ENCODE results near the gene ZNF44.

The ZNF44 gene

GRCh38 chr19:12261554-12261953 is 33.1 kb downstream of the ZNF44 start:
- DNase-seq (ENCODE audit: low spot score) = no peak

DNA sequence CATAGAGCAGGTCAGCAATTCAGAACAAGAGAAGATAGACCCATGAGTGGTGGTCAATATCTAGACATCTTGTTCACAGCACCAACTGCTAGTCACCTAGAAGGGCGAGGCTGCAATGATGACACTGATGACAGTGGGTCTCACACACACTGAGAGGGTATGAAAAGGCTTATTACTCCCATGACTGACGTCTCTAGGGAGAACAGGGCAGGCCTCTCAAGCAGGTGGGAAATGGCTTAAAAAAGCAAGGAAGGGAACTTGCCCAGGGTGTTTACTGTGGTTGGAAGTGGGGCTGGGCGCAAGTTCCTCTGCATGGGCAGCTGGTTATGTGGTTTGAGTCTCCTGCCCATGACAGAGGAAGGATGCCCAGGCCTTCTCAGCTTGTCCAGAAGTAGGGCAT is 33.8 kb downstream of the ZNF44 start:
- no peak for DNase-seq (ENCODE audit: low spot score)

DNA sequence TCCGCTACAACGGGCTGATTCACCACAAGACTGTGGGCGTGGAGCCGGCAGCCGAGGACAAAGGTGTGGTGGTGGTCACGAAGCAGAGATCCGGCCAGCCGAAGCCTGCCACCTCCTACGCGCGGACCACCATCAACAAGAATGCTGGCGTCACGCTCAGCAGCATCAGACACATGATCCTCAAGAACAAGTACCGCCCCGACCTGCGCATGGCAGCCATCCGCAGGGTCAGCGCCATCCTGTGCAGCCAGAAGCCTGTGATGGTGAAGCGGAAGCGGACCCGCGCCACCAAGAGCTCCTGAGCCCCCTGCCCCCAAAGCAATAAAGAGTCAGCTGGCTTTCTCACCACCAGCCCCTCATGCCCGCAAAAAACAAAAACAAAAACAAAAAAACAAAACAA is 34.4 kb downstream of the ZNF44 start:
- DNase-seq (ENCODE audit: low spot score) = no peak

DNA sequence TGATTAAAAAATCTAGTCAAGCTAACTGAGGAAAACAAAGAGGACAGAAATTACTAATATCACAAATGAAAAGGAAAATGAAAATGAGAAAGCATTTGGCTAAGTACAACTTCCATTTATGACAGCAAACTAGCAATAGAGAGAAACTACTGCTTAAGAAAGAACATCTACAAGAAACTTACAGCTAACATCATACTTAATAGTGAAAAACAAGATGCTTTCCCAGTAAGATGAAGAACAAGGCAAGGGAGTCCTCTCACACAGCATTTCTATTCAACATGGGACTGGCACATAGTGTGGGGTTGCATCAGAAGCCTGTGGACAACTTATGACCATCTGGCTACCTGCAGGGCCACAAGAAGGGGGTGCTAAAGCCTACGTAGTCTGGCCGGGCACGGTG is 39.3 kb downstream of the ZNF44 start:
- DNase-seq (ENCODE audit: low spot score) = no peak

- no peak for DNase-seq (ENCODE audit: low spot score)
Measured at GRCh38 chr19:12247644-12248222, 47.0 kb downstream of the ZNF44 start.

DNA sequence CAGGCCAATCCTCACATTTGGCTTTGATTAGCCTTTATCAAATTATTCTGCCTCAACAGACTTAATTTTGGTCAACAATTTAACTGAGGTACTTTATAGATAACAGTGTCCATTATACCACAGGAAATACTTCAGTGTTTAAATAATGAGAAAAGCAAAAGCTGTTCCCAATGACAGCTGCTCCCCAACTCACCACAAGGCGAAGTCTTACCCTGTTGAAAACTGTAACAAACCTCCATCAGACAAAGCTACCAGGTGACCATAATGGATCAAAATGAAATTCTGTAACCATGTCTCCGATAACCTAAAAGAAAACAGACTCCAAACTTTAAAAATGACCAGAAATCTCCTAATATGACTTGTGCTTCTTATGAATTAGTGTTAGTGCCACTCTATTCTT is 50.3 kb downstream of the ZNF44 start:
- peak; percentile 8 for DNase-seq (ENCODE audit: low spot score)

GRCh38 chr19:12237143-12237839 is 57.4 kb downstream of the ZNF44 start:
- no peak for DNase-seq (ENCODE audit: low spot score)

- no peak for DNase-seq (ENCODE audit: low spot score)
Measured at GRCh38 chr19:12232961-12233360, 61.7 kb downstream of the ZNF44 start.

GRCh38 chr19:12230751-12231733 is 63.6 kb downstream of the ZNF44 start:
- DNase-seq (ENCODE audit: low spot score) = no peak

DNA sequence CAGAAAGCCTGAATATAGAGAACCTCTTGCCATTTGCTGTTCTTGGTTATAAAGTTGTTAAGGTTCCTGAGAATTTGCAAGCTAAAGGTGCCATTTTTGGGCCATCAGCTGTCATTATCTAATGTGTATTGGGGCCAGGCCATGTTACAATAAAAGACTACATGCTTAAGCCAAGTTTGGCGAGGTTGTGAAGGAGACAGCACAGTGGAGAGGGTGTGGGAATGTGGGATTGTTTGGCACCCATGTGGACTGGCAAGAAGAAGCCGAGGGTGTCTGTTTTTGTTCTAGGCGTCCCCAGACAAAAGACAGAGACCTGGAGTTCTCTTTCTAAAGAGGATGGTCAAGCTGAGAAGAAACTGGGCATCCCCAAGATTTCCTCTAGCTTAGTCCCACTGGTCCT is 64.7 kb downstream of the ZNF44 start:
- no peak for DNase-seq (ENCODE audit: low spot score)

- no peak for DNase-seq (ENCODE audit: low spot score)
Measured at GRCh38 chr19:12224676-12225075, 70.0 kb downstream of the ZNF44 start.

- no peak for DNase-seq (ENCODE audit: low spot score)
Measured at GRCh38 chr19:12222980-12223630, 71.6 kb downstream of the ZNF44 start.

Measured in NAMALWA (cell line).